ENCODE data around the gene DCUN1D4.

DNA sequence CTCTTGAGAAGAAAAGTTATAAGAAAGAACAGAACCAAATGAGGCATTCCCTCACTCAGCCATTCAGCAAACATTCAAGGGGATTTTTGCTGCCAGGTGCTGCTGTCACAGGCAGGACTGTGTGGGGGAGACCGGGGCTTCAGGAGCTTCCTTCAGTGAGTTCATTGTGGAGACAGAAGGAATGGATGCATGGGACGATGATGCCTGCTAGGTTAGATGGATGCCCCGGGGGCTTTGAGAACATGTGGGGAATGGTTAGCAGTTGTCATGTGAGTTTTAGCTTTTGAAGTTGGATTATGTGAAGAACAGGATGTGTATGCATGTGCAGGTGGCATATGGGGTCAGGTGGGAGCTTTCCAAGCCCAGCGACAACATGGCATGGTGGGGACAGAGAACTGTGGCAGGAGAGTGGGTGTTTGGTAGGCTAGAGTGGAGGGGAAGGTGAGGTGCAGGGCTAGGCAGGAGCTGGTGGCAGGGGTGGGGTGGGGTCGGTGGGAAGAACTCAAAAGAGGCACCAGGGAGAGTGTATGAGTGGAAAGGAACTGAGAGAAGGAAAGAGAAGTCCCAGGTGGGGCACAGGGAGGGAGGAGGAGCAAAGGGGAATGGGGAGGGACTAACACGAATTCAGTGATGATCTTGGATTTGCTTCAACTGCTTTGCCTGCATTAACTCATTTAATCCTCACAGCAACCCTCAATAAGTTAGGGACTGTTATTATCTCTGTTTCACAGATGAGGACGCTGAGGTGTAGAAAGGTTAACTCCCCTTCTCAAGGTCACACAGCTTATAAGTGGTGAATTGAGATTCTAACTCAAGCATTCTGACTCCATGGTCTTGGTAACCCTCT is 8.4 kb downstream of the DCUN1D4 start:
- TF ChIP-seq, protein P1, sequence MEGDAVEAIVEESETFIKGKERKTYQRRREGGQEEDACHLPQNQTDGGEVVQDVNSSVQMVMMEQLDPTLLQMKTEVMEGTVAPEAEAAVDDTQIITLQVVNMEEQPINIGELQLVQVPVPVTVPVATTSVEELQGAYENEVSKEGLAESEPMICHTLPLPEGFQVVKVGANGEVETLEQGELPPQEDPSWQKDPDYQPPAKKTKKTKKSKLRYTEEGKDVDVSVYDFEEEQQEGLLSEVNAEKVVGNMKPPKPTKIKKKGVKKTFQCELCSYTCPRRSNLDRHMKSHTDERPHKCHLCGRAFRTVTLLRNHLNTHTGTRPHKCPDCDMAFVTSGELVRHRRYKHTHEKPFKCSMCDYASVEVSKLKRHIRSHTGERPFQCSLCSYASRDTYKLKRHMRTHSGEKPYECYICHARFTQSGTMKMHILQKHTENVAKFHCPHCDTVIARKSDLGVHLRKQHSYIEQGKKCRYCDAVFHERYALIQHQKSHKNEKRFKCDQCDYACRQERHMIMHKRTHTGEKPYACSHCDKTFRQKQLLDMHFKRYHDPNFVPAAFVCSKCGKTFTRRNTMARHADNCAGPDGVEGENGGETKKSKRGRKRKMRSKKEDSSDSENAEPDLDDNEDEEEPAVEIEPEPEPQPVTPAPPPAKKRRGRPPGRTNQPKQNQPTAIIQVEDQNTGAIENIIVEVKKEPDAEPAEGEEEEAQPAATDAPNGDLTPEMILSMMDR (IDR thresholded peaks at IDR 0.05; ENCODE audit: insufficient read depth, low read length), result no peak
- no peak for TF ChIP-seq POLR2AphosphoS5 (IDR thresholded peaks at IDR 0.05; ENCODE audit: low read depth)
- TF ChIP-seq, protein P2, sequence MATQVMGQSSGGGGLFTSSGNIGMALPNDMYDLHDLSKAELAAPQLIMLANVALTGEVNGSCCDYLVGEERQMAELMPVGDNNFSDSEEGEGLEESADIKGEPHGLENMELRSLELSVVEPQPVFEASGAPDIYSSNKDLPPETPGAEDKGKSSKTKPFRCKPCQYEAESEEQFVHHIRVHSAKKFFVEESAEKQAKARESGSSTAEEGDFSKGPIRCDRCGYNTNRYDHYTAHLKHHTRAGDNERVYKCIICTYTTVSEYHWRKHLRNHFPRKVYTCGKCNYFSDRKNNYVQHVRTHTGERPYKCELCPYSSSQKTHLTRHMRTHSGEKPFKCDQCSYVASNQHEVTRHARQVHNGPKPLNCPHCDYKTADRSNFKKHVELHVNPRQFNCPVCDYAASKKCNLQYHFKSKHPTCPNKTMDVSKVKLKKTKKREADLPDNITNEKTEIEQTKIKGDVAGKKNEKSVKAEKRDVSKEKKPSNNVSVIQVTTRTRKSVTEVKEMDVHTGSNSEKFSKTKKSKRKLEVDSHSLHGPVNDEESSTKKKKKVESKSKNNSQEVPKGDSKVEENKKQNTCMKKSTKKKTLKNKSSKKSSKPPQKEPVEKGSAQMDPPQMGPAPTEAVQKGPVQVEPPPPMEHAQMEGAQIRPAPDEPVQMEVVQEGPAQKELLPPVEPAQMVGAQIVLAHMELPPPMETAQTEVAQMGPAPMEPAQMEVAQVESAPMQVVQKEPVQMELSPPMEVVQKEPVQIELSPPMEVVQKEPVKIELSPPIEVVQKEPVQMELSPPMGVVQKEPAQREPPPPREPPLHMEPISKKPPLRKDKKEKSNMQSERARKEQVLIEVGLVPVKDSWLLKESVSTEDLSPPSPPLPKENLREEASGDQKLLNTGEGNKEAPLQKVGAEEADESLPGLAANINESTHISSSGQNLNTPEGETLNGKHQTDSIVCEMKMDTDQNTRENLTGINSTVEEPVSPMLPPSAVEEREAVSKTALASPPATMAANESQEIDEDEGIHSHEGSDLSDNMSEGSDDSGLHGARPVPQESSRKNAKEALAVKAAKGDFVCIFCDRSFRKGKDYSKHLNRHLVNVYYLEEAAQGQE (IDR thresholded peaks at IDR 0.05; ENCODE audit: insufficient replicate concordance, low read depth), result no peak
- no peak for TF ChIP-seq GABPA (IDR thresholded peaks at IDR 0.05; ENCODE audit: low read depth)
